Activated CD8-positive, alpha-beta memory T cell treated with anti-CD3 and anti-CD28 coated beads for 36 hours (primary cell): ENCODE measurements around the gene LSM14B. TPM values are rescaled to one million over a fixed set of nuclear protein-coding genes. Genes with fewer than 3 reads are reported as not detected.
"Not testable (repeated sequence)": the region's sequence is repeated elsewhere in the genome, so short reads cannot be mapped to it uniquely, and the experiment has no call there.

ENCODE experiments used
- CTCF ChIA-PET: fragments of 350-600 bp; sonication (Branson Sonifier 250); formaldehyde crosslinking; loops from one replicate; lab custom pipeline; 2021; ENCODE audit warnings: antibody characterized with exemption; lab: Charles Lee
- POLR2A ChIA-PET: fragments of 350-600 bp; sonication (Branson Sonifier 250); formaldehyde crosslinking; loops from one replicate; lab custom pipeline; 2021; ENCODE audit warnings: antibody characterized with exemption; lab: Charles Lee
- total RNA-seq, 2 experiments: library from RNA; stranded (reverse); gene quantifications; one replicate each; pipeline ENCODE4 v1.2.3, GENCODE V29; 2021

The LSM14B gene
- total RNA-seq, result 10 to 100 TPM; 34.6 to 35.3 TPM

GRCh38 chr20:62121776-62122653, at the start of gene LSM14B:
Gene LSM14B (plus strand): TSS chr20:62122475. CDS start chr20:62122667, 192 bp downstream.
- POLR2A ChIA-PET, result interaction anchor here (0.6 to 2.9 kb wide), 5 partner anchors 13 to 56 kb away, joined by 3 to 19 read pairs (median 6); partner anchors contain the start of genes PSMA7, SS18L1 and TAF4
- CTCF ChIA-PET, result interaction anchor here (0.8 to 2.0 kb wide), 4 partner anchors 11 to 111 kb away, joined by 3 to 6 read pairs (median 4); no protein-coding TSS in a partner anchor

GRCh38 chr20:62073323-62073722, 49.0 kb upstream of the LSM14B start:
- POLR2A ChIA-PET, result no interaction called here
- CTCF ChIA-PET, result no interaction called here

- ChIA-PET CTCF (no interaction called here), POLR2A (no interaction called here)
Measured at GRCh38 chr20:62079166-62079565, 43.1 kb upstream of the LSM14B start.

GRCh38 chr20:62080249-62080990, 41.9 kb upstream of the LSM14B start:
- ChIA-PET POLR2A (no interaction called here), CTCF (no interaction called here)

- ChIA-PET CTCF (no interaction called here), POLR2A (no interaction called here)
Measured at GRCh38 chr20:62083312-62083711, 39.0 kb upstream of the LSM14B start.

GRCh38 chr20:62084224-62084623, 38.1 kb upstream of the LSM14B start:
- CTCF ChIA-PET, POLR2A ChIA-PET: not testable (repeated sequence)

GRCh38 chr20:62085206-62085605, 37.1 kb upstream of the LSM14B start:
- CTCF ChIA-PET, result no interaction called here
- POLR2A ChIA-PET, result no interaction called here

- ChIA-PET CTCF (no interaction called here), POLR2A (no interaction called here)
Measured at GRCh38 chr20:62087227-62087626, 35.0 kb upstream of the LSM14B start.

GRCh38 chr20:62087632-62088031, 34.6 kb upstream of the LSM14B start:
- CTCF ChIA-PET, result no interaction called here

GRCh38 chr20:62088258-62089127, 33.8 kb upstream of the LSM14B start:
- ChIA-PET POLR2A (no interaction called here), CTCF (no interaction called here)

More at GRCh38 chr20:62087632-62088031, 34.6 kb upstream of the LSM14B start:
- POLR2A ChIA-PET, result no interaction called here

- ChIA-PET POLR2A (no interaction called here), CTCF (no interaction called here)
Measured at GRCh38 chr20:62089393-62089792, 32.9 kb upstream of the LSM14B start.

GRCh38 chr20:62096421-62097380, 25.6 kb upstream of the LSM14B start:
- CTCF ChIA-PET, result no interaction called here
- POLR2A ChIA-PET, result no interaction called here

- CTCF ChIA-PET, result no interaction called here
- POLR2A ChIA-PET, result no interaction called here
Measured at GRCh38 chr20:62097881-62098407, 24.3 kb upstream of the LSM14B start.

GRCh38 chr20:62101078-62101477, 21.2 kb upstream of the LSM14B start:
- ChIA-PET CTCF (no interaction called here), POLR2A (no interaction called here)

GRCh38 chr20:62103508-62104233, 18.6 kb upstream of the LSM14B start:
- CTCF ChIA-PET, result no interaction called here
- POLR2A ChIA-PET, result no interaction called here

GRCh38 chr20:62104234-62104789, 18.0 kb upstream of the LSM14B start:
- ChIA-PET POLR2A (no interaction called here), CTCF (no interaction called here)

- POLR2A ChIA-PET, result no interaction called here
- CTCF ChIA-PET, result no interaction called here
Measured at GRCh38 chr20:62104791-62105345, 17.4 kb upstream of the LSM14B start.
